GM12872 (cell line): ENCODE measurements around the gene GLUL.

Experiments
- TF ChIP-seq, protein P1 (sequence below): IDR thresholded peaks from 3 replicates; pipeline ENCODE4 v1.5.1; 2011; ENCODE audit warnings: low read depth, mild to moderate bottlenecking, low read length, moderate library complexity; ENCODE audit not compliant: insufficient read depth

The GLUL gene

DNA sequence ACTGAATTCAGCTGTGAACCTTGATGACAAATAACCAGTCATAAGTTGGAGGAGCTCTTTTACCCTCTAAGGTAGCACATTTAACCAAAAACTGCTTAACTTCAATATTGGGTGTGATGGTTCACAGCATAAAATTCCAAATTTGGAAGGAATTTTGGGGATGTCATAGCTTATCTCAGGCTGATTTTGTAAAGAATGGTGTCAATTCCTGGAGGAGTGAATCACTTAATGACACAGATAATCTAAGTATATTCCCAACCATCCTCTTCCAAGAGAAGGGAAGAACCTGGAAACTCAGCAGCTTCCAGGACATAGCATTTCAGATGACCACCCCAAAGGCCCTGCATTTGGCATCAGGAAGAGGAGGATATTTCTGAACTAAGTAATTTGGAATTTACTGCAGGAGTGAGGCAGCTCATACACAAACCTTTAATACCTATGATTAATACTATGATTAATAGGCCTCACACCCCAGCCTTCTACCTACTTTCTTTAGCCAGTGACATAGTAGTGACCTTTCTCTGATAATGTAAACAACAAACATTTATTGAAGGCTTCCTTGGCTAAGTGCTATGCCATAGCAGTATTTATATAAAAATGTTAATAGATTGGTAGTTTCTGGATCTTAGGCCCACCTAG lies 14.5 kb downstream of the GLUL start:
- TF ChIP-seq, protein P1, sequence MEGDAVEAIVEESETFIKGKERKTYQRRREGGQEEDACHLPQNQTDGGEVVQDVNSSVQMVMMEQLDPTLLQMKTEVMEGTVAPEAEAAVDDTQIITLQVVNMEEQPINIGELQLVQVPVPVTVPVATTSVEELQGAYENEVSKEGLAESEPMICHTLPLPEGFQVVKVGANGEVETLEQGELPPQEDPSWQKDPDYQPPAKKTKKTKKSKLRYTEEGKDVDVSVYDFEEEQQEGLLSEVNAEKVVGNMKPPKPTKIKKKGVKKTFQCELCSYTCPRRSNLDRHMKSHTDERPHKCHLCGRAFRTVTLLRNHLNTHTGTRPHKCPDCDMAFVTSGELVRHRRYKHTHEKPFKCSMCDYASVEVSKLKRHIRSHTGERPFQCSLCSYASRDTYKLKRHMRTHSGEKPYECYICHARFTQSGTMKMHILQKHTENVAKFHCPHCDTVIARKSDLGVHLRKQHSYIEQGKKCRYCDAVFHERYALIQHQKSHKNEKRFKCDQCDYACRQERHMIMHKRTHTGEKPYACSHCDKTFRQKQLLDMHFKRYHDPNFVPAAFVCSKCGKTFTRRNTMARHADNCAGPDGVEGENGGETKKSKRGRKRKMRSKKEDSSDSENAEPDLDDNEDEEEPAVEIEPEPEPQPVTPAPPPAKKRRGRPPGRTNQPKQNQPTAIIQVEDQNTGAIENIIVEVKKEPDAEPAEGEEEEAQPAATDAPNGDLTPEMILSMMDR, result no peak

DNA sequence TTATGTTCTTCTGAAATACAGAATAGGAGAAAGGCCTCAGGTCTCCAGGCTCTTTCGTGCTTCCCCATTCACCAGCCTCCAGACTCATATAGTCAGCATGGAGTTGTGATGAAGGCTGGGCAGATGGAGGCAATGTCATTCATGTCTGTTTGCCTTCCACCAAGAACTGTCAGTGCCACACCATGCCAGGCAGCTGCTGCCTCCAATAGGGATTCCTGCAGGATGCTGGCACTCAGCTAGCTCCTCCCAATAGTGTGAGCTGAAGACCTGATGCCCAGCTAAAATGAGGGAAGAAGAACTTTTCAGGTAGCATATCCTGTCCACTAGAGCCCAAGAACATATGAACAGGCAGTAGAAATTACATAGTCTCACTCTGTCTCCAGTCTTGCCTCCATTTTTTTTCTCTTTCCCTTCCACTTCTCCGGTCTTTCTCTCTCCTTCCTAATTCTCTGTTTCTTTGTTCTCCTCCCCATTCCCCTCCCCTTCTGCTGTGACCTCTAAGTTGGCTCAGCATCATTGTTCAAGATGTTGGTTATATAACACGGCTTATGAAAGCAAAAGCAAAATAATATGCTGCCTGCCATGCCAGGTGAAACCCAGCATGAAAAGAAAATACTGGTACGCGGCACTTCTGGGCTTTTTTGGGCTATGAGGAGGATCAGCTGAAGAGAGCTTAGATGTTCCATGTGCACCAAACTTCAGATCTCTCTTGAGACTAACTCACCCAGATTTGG lies 17.3 kb downstream of the GLUL start:
- TF ChIP-seq, protein P1, result no peak

DNA sequence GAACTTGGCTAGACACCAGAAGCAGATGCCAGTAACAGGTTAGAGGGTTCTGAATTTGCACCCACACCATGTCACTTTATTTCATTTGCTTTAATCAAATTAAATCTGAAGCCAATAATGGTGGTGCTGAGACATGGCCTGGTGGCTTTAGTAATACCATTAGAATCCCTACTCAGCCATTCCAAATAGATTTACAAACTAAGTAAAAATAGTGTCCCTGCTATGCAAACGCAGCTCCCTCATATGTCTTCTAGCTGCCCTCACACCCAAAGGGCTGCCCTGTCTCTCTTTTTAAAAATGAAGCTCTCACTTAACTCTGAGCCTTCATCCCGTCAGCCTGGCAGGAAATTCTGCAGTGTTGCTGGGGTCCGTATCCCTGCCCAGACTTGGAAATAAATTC lies 21.1 kb downstream of the GLUL start:
- TF ChIP-seq, protein P1, result no peak

DNA sequence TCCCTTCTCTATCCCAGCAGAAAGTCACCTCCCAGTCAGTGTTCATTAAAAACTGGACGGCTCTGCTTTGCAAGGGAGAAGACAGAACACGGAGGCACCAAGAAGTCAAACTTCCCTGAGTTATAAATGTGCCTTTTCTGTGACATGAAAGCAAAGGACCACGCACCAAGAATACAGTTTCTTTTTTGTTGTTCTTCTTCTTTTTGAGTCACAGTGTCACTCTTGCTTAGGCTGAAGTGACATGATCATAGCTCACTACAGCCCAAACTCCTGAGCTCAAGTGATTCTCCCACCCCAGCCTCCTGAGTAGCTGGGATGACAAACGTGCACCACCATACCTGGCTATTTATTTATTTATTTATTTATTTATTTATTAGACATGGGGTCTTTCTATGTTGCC lies 22.7 kb downstream of the GLUL start:
- TF ChIP-seq, protein P1, result no peak

DNA sequence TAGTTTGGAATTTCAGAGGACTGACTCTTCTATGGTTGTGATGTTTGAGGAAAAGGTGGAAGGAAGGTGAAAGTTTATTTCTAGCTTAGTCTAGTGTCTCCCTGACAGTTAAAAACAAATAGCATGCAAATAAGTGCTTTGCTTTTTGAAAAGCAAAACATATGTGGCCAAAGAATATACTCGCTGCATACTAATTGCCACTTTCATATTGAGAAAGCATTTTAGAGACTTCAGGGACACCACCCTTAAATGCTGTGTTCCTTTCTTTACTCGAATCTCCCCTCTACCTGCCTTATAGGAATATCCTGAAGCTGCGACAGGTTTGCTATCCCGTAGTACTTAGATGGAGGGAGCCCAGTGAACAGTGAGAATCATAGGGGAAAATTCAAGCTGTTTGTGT lies 23.2 kb downstream of the GLUL start:
- TF ChIP-seq, protein P1, result no peak

DNA sequence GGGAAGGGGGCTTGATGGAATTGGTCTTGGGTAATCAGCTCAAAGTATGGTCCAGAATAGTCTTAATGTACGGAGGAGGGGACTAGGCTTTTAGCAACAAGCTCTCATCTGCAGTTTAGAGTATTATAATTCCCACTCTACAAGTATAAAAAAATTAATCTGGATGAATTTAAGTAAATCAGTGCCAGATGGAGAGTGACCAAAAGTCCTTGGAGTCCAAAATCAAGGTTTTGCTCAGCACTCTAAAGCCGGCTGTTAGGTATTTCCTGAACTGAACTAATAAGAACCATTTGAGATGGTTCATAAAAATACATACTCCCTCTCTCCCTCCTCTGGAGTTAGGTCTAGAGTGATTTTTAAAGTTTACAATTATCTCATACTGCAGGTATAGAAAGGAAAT lies 23.7 kb downstream of the GLUL start:
- TF ChIP-seq, protein P1, result no peak

DNA sequence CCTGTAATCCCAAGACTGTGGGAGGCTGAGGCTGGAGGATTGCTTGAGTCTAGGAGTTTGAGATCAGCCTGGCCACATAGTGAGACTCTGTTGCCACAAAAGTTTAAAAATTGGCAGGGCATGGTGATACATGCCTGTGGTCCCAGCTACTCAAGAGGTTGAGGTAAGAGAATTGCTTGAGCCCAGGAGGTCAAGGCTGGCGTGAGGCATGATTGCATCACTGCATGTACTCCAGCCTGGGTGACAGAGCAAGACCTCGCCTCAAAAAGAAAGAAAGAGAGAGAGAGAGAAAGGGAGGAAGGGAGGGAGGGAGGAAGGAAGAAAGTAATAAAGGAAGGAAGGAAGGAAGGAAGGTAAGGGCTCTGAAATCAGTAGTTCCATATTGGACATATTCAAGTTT lies 25.0 kb downstream of the GLUL start:
- TF ChIP-seq, protein P1, result no peak
